B cell (primary cell): ENCODE measurements around the gene TAS2R16. TPM values are rescaled to one million over a fixed set of nuclear protein-coding genes. Genes with fewer than 3 reads are reported as not detected.

Experiments
- ATAC-seq: fragments of 200-7000 bp; cut with Tn5 transposase; one replicate; pipeline ENCODE4 v1.10.0; 2021; ENCODE audit warnings: low read depth, mild to moderate bottlenecking, moderate number of reproducible peaks, moderate library complexity
- CTCF ChIA-PET: fragments of 350-600 bp; sonication (Branson Sonifier 250); formaldehyde crosslinking; loops from one replicate; lab custom pipeline; 2021; ENCODE audit warnings: antibody characterized with exemption, inconsistent platforms; lab: Charles Lee
- POLR2A ChIA-PET: fragments of 350-600 bp; sonication (Branson Sonifier 250); formaldehyde crosslinking; loops from one replicate; lab custom pipeline; 2021; ENCODE audit warnings: antibody characterized with exemption; lab: Charles Lee
- DNase-seq: peaks from one replicate; pipeline ENCODE4 v3.0.0; 2013
- H2AFZ ChIP-seq: 2 replicates; pipeline ENCODE4 v1.6.1; 2012; ENCODE audit warnings: mild to moderate bottlenecking, low read depth, low read length; ENCODE audit not compliant: insufficient read depth, poor library complexity, severe bottlenecking
- H3K27ac ChIP-seq, 2 donors: 1 replicate in 1 of 2; 2 replicates in 1 of 2; pipeline ENCODE4 v1.5.1; 2012 to 2013; ENCODE audit warnings: low read length in 2 of 2, mild to moderate bottlenecking in 2 of 2, moderate library complexity in 1 of 2
- H3K27me3 ChIP-seq, 4 experiments: fragments of 200-600 bp in 1 of 4; sonication (generic) in 1 of 4; replicated peaks in 1 of 4; 1 replicate in 2 of 4; 2 replicates in 2 of 4; pipeline versions ENCODE4 v1.6.1 to v1.7.0; 2013 to 2016; ENCODE audit warnings: low read length in 3 of 4, mild to moderate bottlenecking in 2 of 4, mixed read lengths in 1 of 4, moderate library complexity in 1 of 4; ENCODE audit not compliant: insufficient read depth in 4 of 4, control insufficient read depth in 3 of 4; ENCODE audit errors: control extremely low read depth in 1 of 4
- H3K36me3 ChIP-seq, 2 experiments: replicated peaks in 1 of 2; 1 replicate in 1 of 2; 2 replicates in 1 of 2; pipeline versions ENCODE4 v1.6.1 to v1.7.1; 2013; ENCODE audit warnings: low read length in 1 of 2; ENCODE audit not compliant: insufficient read depth in 2 of 2, control insufficient read depth in 1 of 2; ENCODE audit errors: control extremely low read depth in 1 of 2, extremely low read depth in 1 of 2
- H3K4me1 ChIP-seq, 2 donors: fragments of 200-600 bp in 1 of 2; sonication (generic) in 1 of 2; 1 replicate in 1 of 2; 2 replicates in 1 of 2; pipeline versions ENCODE4 v1.5.1 to v1.6.1; 2013 to 2017; ENCODE audit warnings: low read length in 2 of 2; ENCODE audit not compliant: control insufficient read depth in 2 of 2, insufficient read depth in 2 of 2
- H3K4me2 ChIP-seq: replicated peaks from 2 replicates; pipeline ENCODE3; 2012; ENCODE audit warnings: mild to moderate bottlenecking, low read depth, low read length; ENCODE audit not compliant: poor library complexity, severe bottlenecking
- H3K4me3 ChIP-seq, 5 experiments: fragments of 200-600 bp in 1 of 5; sonication (generic) in 1 of 5; 1 replicate in 3 of 5; 2 replicates in 2 of 5; pipeline versions ENCODE4 v1.5.1 to v1.7.0; 2011 to 2016; ENCODE audit warnings: low read length in 4 of 5, mild to moderate bottlenecking in 4 of 5, low read depth in 2 of 5, control low read depth in 1 of 5, moderate library complexity in 1 of 5; ENCODE audit not compliant: insufficient read depth in 1 of 5; ENCODE audit errors: control extremely low read depth in 1 of 5, extremely low read depth in 1 of 5
- H3K79me2 ChIP-seq: fragments of 200-600 bp; sonication (generic); one replicate; pipeline ENCODE4 v1.6.0; 2016; ENCODE audit warnings: low read length; ENCODE audit not compliant: control insufficient read depth, insufficient read depth
- H3K9ac ChIP-seq: fragments of 200-600 bp; sonication (generic); 2 replicates; pipeline ENCODE4 v1.6.1; 2017; ENCODE audit warnings: mild to moderate bottlenecking, low read length, moderate library complexity
- H3K9me3 ChIP-seq, 3 donors: one replicate each; pipeline versions ENCODE4 v1.6.1 to v1.7.1; 2013; ENCODE audit warnings: low read length in 2 of 3; ENCODE audit not compliant: control insufficient read depth in 2 of 3, insufficient read depth in 1 of 3; ENCODE audit errors: control extremely low read depth in 1 of 3
- H4K20me1 ChIP-seq: 2 replicates; pipeline ENCODE4 v1.6.0; 2012; ENCODE audit warnings: mild to moderate bottlenecking, low read length; ENCODE audit not compliant: insufficient read depth, control insufficient read depth, poor library complexity, severe bottlenecking
- H3K27ac Mint-ChIP-seq: one replicate; pipeline ENCODE4 v1.8.0; 2021; ENCODE audit warnings: mixed read lengths
- H3K27me3 Mint-ChIP-seq: one replicate; pipeline ENCODE4 v1.8.0; 2021; ENCODE audit warnings: mixed read lengths
- H3K4me1 Mint-ChIP-seq: one replicate; pipeline ENCODE4 v1.8.0; 2021; ENCODE audit warnings: mixed read lengths
- H3K4me3 Mint-ChIP-seq: one replicate; pipeline ENCODE4 v1.8.0; 2021; ENCODE audit warnings: mixed read lengths
- H3K9me3 Mint-ChIP-seq: one replicate; pipeline ENCODE4 v1.8.0; 2022; ENCODE audit warnings: mixed read lengths; ENCODE audit not compliant: insufficient read depth
- EZH2 ChIP-seq: IDR thresholded peaks from 2 replicates; pipeline ENCODE4 v1.6.1; 2012; ENCODE audit warnings: borderline replicate concordance, low read depth, mild to moderate bottlenecking, moderate library complexity, low read length; ENCODE audit not compliant: insufficient read depth, poor library complexity, severe bottlenecking
- WGBS: methylation state at CpG from one replicate; pipeline ENCODE4 v1.1.5; 2013; ENCODE audit warnings: missing lambda C conversion rate; ENCODE audit not compliant: insufficient coverage; 5-methylcytosine and 5-hydroxymethylcytosine counted together
- intact Hi-C: fragments of 100-400 bp; cut with micrococcal nuclease; formaldehyde crosslinking; loops from one replicate; pipeline ENCODE4 v1.10.0; 2022
- polyA plus RNA-seq: library from polyadenylated mRNA; depleted of rRNA; stranded (reverse); fragments of >200 nt; gene quantifications from 2 replicates; pipeline ENCODE4 v1.2.3, GENCODE V29; 2012
- total RNA-seq, 2 donors: library from RNA; stranded (reverse); fragments of 120-200 nt in 1 of 2; gene quantifications; 1 replicate in 1 of 2; 2 replicates in 1 of 2; pipeline versions ENCODE4 v1.2.3 to v1.2.4, GENCODE V29; 2013 to 2022
- TF ChIP-seq, protein P1 (sequence below): fragments of 200-600 bp; IDR thresholded peaks from one replicate; pipeline ENCODE4 v1.8.0; 2022; ENCODE audit warnings: antibody characterized with exemption, mild to moderate bottlenecking

Gene TAS2R16
- total and polyA plus RNA-seq, 2 donors (not counting 1 experiment from before 2014, with no cell fraction given), result not detected

- Histone ChIP-seq H3K36me3 (no peaks in the 10 kb centered on the region), H3K9me3 (no peaks in the 10 kb centered on the region), H3K79me2 (no peaks in the 10 kb centered on the region), H3K4me2 (no peak overlapping the region), H3K27me3 (no peaks in the 10 kb centered on the region), H3K4me1 (no peaks in the 10 kb centered on the region), H4K20me1 (no peaks in the 10 kb centered on the region), H3K4me3 (no peak overlapping the region), H2AFZ (no peak overlapping the region), H3K9ac (no peak overlapping the region), H3K27ac (no peak overlapping the region)
- ChIA-PET CTCF (no interaction called here), POLR2A (no interaction called here)
- DNase-seq (no peak), ATAC-seq (no peak)
- H3K4me3 Mint-ChIP-seq, result no peak overlapping the region
- no peak for TF ChIP-seq EZH2
- TF ChIP-seq, protein P1, sequence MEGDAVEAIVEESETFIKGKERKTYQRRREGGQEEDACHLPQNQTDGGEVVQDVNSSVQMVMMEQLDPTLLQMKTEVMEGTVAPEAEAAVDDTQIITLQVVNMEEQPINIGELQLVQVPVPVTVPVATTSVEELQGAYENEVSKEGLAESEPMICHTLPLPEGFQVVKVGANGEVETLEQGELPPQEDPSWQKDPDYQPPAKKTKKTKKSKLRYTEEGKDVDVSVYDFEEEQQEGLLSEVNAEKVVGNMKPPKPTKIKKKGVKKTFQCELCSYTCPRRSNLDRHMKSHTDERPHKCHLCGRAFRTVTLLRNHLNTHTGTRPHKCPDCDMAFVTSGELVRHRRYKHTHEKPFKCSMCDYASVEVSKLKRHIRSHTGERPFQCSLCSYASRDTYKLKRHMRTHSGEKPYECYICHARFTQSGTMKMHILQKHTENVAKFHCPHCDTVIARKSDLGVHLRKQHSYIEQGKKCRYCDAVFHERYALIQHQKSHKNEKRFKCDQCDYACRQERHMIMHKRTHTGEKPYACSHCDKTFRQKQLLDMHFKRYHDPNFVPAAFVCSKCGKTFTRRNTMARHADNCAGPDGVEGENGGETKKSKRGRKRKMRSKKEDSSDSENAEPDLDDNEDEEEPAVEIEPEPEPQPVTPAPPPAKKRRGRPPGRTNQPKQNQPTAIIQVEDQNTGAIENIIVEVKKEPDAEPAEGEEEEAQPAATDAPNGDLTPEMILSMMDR, result no peak
- intact Hi-C loops, result no loop called here
- no peak overlapping the region for H3K27ac Mint-ChIP-seq
- H3K4me1 Mint-ChIP-seq, result no peaks in the 10 kb centered on the region
- peaks cover 7% of the 10 kb centered on the region for H3K9me3 Mint-ChIP-seq
- WGBS, result no CpG with 5 or more reads among the region's 2 CpGs
- H3K27me3 Mint-ChIP-seq, result no peaks in the 10 kb centered on the region
These were observed 44.5 kb downstream of the TAS2R16 start for GRCh38 chr7:122951006-122951405.

- Histone ChIP-seq H3K4me3 (no peak overlapping the region), H3K4me1 (no peaks in the 10 kb centered on the region), H2AFZ (no peak overlapping the region), H3K27me3 (no peaks in the 10 kb centered on the region), H3K79me2 (no peaks in the 10 kb centered on the region), H3K9me3 (no peaks in the 10 kb centered on the region), H4K20me1 (no peaks in the 10 kb centered on the region), H3K27ac (no peak overlapping the region), H3K36me3 (no peaks in the 10 kb centered on the region), H3K4me2 (no peak overlapping the region), H3K9ac (no peak overlapping the region)
- H3K27ac Mint-ChIP-seq, result no peak overlapping the region
- no peak for TF ChIP-seq EZH2
- TF ChIP-seq, protein P1, result no peak
- peaks cover 2% of the 10 kb centered on the region for H3K9me3 Mint-ChIP-seq
- H3K4me1 Mint-ChIP-seq, result no peaks in the 10 kb centered on the region
- no CpG with 5 or more reads among the region's 1 CpG for WGBS
- DNase-seq (no peak), ATAC-seq (no peak)
- ChIA-PET CTCF (no interaction called here), POLR2A (no interaction called here)
- intact Hi-C loops, result no loop called here
- no peak overlapping the region for H3K4me3 Mint-ChIP-seq
- H3K27me3 Mint-ChIP-seq, result no peaks in the 10 kb centered on the region
These were observed 46.3 kb downstream of the TAS2R16 start for GRCh38 chr7:122949186-122949585.

Other genes with a start within 250 kb of the TAS2R16 start
- gene CADPS2, start 109.2 kb downstream of the TAS2R16 start, total RNA-seq, result not detected in 2 replicates
- not detected in 2 replicates for gene CADPS2, start 109.2 kb downstream of the TAS2R16 start, polyA plus RNA-seq
- gene SLC13A1, start 204.3 kb upstream of the TAS2R16 start, total RNA-seq, result 0.10 TPM in 1 of 2 replicates, not detected in the other
- gene SLC13A1, start 204.3 kb upstream of the TAS2R16 start, polyA plus RNA-seq, result not detected in 2 replicates